Tibial nerve (tissue), 3 donors: ENCODE data around the gene BCAR3.

Experiments
- CTCF ChIP-seq, 5 experiments: fragments of 200-600 bp in 3 of 5; fragments of 450-650 bp in 2 of 5; sonication (generic) in 3 of 5; IDR thresholded peaks; one replicate each; pipeline ENCODE4 v1.5.1; 2016 to 2019; ENCODE audit warnings: antibody characterized with exemption in 5 of 5, mild to moderate bottlenecking in 3 of 5, moderate library complexity in 2 of 5
- POLR2A ChIP-seq, 2 donors: fragments of 450-650 bp; IDR thresholded peaks; one replicate each; pipeline ENCODE4 v1.6.1; 2017; ENCODE audit warnings: antibody characterized with exemption in 2 of 2, mild to moderate bottlenecking in 2 of 2, moderate library complexity in 2 of 2

- no peak for TF ChIP-seq CTCF (IDR thresholded peaks at IDR 0.05)
- no peak for TF ChIP-seq POLR2A (IDR thresholded peaks at IDR 0.05)
Measured at GRCh38 chr1:93578433-93578830, 103.2 kb downstream of the BCAR3 start.
